Medulla oblongata (tissue), 1 donor: ENCODE measurements around the gene NATD1.

Experiments used
- DNase-seq: peaks from one replicate; pipeline ENCODE4 v3.0.0-alpha.2; 2015; ENCODE audit errors: extremely low spot score

NATD1 gene

DNA sequence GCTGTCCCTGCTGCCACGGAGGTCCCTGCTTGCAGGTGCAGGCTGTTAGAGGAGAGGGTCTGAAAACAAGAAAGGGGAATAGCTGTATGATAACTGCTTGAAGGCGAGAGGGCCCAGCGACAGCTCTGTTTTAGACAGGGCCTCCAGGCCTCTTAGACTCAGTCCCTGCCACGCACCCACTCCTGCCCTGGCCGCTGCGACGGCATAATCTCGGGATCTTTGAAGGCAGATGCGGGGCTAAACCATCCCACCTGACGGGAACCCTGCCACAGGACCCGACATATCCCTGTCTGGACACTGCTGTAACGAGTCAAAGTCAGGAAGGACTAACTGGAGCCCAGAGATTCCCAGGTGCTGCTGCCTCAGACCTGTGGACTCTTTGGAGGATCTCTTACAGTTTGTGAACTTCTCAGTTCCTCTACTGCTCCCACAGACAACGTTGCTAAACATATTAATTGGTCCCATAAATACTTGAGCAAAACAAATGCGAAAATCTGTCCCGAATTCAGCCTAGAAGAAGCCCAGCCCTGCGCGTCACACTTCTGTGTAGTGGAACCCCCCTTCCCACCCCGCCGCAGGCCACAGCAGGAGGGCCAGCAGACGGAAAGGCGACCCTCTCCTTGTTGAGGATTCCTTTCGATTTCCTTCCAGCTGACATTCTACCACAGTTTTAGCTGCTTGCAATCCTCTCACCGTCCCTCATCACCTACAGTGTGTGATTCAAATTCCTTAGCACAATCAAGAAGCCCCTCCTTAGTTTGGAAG is 38.3 kb downstream of the NATD1 start:
- no peak for DNase-seq

DNA sequence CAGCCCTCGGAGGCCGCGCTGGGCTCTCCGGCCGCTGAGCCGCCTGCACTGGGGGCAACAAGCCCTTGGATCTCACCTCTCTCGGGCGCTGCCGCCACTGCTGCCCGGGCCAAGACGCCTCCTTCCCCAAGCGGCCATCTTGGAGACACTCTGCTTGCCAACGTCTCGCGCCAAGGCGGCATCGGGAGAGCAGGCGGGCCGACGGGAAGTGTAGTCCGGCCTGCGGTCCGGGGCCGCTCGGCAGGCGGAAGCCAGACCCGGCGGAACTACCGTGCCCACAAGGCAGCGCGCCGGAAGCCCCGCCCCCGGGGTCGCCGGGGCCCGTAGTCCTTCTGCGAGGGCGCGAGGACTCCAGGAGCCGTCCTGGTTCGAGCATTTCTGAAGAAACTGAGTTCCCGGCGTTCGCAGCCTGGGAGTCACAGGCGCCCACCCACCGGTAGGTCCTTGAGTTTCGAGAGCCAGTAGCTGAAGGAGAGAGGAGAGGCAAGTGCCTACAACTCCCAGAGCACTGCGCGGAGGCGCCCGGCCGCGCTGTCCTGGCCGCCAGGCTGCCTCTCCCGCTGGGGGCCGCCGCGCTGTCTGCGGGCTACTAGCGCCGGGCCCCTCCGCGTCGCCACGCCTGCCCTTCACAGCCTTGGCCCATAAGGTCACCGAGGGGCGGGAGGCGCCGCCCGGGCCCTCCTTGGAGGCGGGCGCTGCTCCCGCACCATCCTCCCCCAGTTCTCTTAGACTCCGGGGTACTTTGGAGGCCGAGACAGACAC is 39.0 kb downstream of the NATD1 start, which contains the start of gene TMEM11:
TSS of gene TMEM11 (minus strand) at position 147 of the 762 bp plus-strand sequence. CDS start at position 138, 9 bp downstream.
- DNase-seq = peak; percentile 97

DNA sequence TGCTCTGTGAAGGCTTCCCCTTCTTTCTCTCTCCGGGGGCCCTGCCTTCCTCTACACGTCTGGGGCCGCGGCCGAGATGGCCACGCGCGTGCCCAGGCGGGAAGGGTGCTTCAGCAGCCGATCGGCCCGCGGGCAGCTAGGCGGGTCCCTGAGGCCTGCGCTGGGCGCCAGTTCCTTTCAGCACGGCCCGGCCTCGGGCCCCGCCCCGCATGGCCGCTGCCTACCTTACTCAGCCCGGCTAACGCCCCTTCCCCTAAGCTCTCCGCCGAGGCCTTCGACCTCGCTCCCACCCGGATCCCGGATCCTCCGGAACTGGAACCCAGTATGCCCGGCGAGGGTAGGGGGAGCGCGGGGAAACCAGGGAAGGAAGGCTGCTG is 39.6 kb downstream of the NATD1 start:
- DNase-seq = no peak

DNA sequence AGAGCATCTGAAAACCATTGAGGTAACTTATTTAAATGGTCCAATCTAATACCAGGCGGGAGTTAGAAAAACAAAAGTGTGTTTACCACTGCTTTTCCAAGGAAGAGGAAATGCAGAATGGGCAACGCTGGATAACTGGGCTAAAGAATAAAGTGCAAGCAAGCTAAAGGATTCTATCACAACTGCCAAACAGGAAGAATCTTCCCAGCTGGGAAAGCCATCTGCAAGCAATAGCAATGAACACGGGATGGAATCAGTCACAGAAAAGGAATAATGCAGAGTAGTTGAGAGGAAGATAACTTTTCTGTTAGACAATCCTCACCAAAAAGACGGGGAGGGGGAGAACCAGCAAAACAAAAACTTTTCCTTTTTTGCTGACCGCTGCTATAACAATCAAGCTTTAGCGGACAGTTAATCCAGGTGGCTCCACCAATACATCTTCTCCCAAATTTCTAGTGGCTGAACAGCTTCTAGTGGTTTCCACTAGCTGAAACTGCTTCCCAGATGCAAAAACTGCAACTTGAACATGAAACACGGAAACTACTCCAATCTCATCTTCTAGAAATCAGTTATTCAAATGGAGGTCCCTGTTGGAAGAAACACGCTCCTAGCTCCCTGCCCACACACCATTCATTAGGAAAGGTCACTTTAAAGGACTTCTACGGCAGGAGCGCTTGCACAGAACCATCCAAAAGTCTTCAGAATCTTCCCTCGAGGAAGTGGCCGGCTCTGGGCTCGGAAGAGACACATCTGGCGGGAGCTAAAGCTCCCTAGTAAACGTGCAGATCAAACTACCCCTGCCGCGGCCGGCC is 40.2 kb downstream of the NATD1 start:
- peak; percentile 8 for DNase-seq

DNA sequence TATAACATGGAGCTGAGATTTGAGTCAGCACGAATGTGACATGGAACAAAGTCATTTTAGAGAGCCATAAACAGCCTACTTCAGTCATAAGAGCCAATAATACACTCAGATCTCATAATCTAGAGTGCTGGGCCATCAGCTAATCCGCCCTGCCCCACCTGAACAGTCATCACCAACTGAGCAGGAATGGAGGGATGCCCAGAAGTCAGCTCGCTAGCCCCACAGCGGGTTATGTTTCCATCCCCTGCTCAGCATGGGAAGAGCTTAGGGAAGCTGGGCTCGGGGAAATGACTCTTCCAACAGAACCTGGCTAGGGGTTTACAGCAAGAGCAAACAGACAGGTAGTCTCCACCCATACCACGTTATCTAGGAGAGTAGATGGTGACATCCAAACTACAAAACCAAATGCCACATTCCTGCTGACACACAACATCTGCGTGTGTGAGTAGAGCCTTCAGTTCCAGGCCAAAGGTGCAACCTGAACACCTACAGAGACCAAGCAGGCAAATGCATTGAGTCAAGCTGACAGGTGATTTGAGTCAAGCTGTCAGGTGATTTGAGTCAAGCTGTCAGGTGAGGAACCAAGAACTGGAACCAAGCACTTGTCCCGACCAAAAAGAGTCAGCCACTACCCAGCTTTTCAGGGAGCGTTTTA is 41.3 kb downstream of the NATD1 start:
- DNase-seq = no peak

DNA sequence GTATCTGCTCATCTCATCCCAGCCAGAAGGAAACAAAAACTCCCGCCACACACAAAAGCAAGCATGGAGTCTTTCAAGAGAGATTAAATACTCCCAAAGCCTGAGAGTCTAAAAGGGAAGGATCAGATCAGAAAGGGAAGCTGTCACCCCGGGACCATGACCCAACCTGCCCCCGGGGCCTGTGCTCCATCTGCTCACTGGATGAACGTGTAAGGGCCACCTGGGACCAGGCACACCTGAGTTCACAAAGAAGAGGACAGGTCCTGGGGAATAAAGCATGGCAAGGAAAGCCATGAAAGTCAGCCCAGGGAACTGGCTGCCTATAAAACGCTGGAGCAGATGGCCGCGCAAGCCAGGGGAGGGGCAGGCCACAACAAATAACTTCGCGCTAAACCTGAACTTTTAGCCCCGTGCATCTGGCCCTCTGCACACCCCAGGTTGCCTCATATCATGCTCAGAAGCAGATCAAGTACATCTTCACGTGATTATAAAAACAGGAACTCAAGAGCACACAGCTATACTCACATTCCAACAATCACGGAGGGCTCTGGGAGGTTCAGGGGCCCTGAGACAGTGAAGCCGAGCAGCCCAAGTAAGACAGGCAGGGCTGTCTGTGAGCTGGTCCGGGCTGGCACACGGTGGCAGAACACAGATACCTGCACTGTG is 42.7 kb downstream of the NATD1 start:
- no peak for DNase-seq

DNA sequence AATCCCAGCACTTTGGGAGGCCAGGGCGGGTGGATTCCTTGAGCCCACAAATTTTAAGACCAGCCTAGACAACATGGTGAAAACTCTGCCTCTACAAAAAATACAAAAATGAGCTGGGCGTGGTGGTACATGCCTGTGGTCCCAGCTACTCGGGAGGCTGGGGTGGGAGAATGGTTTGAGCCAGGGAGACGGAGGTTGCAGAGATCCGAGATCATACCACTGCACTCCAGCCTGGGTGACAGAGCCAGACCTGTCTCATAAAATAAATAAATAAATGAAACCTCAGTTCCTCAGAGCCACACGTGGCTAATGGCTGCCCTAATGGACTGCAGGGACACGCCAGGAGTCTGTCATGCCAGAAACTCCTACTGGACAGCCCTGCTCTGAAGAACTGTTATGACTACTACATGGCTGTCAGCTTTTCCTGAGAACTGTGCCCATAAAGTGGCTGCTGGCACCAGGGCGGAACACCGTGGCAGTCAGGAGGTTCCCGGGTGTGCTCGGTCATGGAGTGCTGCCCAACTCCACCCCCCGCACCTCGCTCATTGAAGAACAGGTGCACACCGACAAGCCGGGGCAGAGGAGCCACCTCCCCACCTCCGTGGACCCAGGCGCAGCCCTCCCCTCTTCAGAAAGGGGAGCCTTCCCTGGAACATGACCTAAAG is 43.6 kb downstream of the NATD1 start:
- DNase-seq = no peak

DNA sequence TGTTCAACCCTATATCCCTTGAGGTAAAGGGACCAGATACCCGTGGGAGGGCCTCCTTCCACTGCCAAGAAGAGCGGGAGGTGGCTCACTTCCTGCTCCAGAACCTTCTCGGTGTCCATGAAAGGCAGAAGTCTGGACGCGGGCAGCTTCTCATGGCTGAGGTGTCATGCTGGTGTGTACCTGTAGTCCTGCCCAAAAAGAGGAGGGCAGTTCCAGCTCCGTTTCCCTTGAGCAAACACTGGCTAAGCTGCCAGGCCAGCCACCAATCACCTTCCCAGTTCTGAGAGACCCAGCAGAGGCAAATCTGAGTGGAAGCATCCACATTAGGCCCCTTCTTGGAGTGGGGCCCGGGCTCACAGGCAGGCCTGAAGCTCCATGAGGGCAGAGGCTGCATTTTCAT is 44.9 kb downstream of the NATD1 start:
- DNase-seq = no peak

DNA sequence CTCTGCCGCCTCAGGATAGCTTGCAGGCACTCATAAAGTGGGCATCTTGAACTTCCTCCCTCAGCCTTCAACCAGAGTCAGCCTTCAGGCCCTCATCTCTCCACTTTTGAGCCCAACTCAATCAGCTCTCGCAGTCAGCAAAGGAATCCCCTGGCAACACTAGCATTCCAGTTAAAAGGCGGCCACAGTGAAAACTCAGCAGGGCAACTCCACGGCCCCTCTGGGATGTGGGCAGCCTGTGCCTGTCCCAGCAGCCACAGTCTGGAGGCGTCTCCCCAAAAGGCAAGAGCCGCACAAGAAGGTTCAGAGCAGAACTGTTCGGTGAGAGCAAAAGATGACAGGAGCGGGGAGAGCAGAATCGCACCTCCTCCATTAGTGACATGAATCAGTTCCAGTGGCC is 48.3 kb downstream of the NATD1 start:
- no peak for DNase-seq

DNA sequence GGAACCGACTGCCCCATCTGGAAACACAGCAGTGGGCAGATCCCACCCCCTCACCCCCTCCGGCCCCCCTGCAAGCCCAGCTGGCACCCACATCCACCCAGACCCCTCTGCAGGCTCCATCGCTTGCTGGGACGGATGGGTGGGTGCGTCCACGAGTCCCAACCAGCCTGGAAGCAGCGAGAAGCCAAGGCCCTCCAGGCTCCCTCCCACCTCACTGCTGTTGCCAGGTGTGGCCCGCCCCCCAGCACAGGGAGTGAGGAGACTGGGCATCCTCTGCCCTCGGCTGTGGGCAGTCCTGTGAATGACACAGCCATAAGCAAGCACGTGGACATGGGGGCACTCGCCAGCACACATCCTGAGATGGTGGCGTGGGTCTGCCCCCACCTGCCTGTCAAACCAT is 50.7 kb downstream of the NATD1 start:
- no peak for DNase-seq

DNA sequence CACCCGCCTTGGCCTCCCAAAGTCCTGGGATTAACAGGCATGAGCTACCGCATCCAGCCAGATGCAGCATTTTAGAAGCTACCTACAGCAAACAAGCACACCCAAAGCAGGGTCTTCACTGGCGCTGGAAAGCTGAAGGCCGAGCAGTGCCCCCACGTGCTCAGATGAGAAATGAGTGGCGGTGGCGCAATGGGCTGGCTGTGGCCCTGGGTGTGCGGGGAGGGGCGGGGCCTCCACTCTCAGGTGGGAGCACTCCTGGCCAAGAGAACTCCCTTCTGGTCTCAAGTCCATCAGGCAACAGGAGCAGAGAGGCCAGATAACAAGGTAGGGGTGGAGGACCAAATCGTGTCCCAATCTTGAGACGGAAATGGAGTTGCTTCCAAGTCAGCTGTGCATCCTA is 51.3 kb downstream of the NATD1 start:
- no peak for DNase-seq

DNA sequence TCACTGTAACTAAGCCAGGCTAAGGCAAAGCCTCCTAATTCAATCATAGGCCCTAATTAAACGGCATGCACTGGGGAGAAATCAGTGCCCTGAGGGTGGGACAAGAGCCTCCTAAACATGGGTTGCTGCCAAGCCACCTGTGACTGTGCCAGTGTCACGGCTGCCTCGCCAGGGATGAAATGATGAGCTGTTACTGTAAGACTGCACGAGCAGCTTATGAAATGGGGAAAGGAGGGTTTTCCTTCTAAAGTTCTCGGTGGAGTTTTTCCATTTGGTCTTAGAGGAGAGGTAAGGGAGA is 52.0 kb downstream of the NATD1 start:
- DNase-seq = no peak

DNA sequence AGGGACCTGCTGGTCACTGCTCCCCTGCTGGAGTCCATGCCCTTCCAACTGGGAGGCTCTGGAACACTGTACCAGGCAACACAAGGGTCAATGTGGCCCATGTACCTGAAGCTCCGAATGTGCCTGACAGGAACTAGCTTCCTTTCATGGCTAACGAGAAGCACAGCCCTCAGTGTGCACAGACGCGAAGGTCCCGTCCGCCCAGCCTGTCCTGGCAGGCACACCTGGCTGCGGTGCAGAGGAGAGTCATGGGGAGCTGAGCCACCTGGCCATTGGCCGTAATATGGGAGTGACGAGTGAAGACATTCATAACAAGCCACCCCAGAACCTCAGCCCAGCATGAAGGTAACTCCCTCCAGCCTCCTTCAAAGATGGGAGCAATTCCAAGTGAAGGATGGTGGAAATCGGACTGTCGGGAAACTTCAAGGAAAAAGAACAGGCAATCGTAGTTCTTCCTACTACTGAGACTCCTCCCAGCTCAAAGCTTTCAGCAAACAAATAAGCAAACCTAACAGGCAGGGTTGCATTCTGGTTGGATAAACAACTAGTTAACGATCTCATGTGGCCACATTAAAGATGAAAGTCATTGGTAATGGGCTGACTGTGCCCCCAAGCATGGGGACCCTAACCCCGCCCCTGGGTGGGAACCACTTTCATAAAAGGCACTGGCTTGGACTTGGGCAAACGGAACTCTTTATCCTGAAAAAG is 52.5 kb downstream of the NATD1 start:
- DNase-seq = no peak

DNA sequence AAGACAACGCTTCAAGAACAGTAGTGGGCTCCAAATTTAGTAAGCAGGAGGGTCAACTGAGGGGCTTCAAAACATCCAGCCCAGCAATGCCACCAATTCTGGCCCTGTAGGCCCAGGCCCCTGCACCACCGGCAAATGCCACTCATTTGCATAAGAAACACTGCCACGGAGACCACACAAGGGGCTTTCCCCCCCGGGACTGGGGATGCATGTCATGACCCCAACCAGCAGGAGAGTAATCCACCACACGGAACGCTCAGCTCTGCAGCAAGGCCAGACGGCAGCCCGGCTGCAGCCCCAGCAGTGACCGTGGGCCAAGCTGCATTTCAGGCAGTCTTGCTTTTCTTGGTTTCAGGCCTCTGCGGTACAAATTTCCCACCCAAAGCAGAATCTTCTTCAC is 53.4 kb downstream of the NATD1 start:
- no peak for DNase-seq

DNA sequence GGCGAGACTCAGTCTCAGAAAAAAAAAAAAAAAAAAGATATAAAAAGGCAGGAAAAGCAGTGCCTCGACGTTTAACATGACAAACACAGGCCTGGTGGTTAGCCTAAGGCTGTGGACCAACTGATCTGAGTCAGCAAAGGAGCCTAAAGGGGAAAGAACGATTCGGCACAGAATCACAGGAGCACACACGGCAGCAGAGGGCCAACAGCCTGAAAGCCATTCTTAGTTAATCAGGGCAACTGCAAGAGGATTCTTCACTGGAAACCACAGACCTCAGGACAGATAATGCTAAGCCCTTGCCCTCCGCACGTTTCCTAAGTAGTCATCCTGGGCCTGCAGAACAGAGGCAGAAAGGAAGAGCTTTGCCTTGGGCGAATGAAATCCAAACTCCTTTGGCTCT is 53.9 kb downstream of the NATD1 start:
- DNase-seq = no peak

DNA sequence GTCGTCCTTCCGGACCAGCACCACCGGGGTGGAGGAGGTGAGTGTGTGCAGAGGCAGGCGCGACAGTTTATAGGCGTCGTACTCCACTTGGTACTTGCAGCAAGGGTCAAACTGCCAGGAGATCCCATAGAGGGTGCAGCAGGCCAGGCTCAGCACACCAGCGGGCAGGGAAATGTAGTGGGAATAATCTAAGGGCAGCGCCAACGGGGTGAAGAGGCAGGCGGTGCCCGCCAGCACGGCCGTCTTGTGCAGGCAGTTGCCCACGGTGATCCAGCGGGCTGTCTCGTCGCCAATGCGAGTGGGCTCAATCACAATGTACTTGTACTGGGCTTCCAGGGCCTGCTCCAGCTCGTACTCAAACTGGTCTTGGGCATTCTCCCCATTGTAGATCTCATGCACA is 54.8 kb downstream of the NATD1 start:
- no peak for DNase-seq

DNA sequence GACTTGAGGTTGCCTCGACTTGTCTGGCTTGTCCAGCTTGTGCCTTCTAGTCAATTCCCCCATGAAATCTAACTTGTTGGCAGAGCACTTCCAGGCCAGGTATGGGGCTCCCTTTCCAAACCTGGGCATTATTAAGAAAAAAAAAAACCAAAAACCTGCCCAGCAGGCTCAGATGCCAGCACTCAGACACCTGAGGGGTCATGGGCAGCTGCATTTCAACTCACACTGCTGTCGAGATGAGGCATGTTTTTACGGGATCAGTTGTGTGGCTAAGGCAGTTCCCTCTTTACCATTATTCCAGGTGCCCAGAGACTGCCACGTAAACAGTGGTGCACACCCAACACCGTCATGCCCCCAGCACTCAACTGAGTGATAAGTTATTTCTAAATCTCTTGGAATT is 57.1 kb downstream of the NATD1 start:
- DNase-seq = no peak

DNA sequence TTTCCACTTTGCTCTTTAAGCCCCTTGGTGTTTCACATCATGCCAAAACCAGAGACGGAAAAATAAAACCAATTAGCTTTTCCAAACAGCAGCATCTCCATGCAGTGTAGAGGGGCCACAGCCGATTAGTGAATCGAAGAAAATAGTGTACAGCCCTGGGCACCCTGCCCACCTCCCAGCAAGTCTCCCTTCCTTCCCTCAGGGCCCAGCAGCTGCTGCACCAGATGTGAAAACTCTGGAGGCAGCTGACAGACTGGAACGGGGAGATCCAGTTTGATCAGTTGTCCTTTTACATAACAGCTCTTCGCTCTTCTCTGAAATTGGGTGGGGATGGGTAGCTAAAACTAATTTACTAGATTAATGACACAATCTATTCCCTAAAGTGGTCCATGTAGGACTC is 58.5 kb downstream of the NATD1 start:
- DNase-seq = peak; percentile 30

DNA sequence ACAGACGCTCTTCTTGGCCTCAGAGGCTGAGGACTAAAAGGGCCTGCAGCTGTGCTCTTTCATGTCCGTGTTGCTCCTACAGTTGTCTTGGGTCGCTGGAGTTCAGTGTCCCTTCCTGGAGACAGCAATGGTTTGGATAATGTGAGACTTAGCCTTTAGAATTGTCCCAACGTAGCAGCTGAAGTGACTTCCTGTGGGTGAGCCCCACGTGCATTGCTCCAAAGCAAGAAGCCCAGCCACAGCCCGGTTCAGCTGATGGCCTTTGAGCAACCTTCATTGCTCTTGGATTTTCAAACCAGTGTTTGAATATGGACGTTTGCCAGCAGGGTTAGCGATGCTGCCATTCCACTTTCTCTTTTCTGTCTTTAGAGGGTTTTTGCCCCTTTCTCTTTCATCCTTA is 59.0 kb downstream of the NATD1 start:
- no peak for DNase-seq

DNA sequence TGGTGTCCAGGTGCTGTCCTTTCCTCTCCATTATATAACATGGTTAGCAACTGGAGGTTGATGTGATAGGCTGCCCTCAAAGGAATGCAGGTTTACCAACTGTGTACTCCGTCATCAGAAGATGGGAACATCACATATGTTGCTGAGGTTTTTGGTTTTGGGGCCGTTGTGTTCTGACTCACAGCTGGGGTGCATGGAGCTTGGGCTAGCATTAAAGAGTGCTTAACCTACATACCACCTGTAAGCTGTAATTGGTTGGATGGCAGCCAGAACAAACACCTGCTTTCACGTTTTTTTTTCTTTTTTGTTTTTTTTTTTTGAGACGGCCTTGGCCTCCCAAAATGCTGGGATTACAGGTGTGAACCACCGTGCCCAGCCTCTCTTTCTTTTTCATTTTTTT is 60.2 kb downstream of the NATD1 start:
- no peak for DNase-seq
